ENCODE measurements around the gene DGKH. TPM values are rescaled to one million over a fixed set of nuclear protein-coding genes. Genes with fewer than 3 reads are reported as not detected.

The DGKH gene
- total and polyA plus RNA-seq, 7 donors = 0.42 to 4.6 (median 2.1) TPM

- ATAC-seq = no peak
These were observed 23.4 kb downstream of the DGKH start for GRCh38 chr13:42071672-42072419.

GRCh38 chr13:42073683-42074082, 25.2 kb downstream of the DGKH start:
- WGBS, 3 donors = 54 to 55% (median 54%) methylated on average over 3 of the region's 3 CpGs

More at GRCh38 chr13:42071672-42072419, 23.4 kb downstream of the DGKH start:
- no peak overlapping the region for H3K4me3 ChIP-seq
- DNase-seq = no peak
- intact Hi-C loops (cut with DNase I) = no loop called here
- no peaks in the 10 kb centered on the region for H3K36me3 ChIP-seq (ENCODE audit: insufficient read depth in 1 of 2, low read depth in 1 of 2)
- no peak for TF ChIP-seq CTCF (IDR thresholded peaks at IDR 0.05)
- H3K27ac ChIP-seq = no peak overlapping the region
- no peaks in the 10 kb centered on the region for H3K9me3 ChIP-seq
- WGBS, 3 donors = 85 to 92% (median 88%) methylated on average over 12 of the region's 12 CpGs
- no peaks in the 10 kb centered on the region for H3K27me3 ChIP-seq (ENCODE audit: insufficient read depth in 3 of 3, low read length in 2 of 3)
- no peaks in the 10 kb centered on the region for H3K4me1 ChIP-seq

GRCh38 chr13:42075517-42075916, 27.1 kb downstream of the DGKH start:
- Histone ChIP-seq H3K9me3 (no peaks in the 10 kb centered on the region), H3K4me1 (no peaks in the 10 kb centered on the region), H3K4me3 (no peak overlapping the region), H3K27ac (no peak overlapping the region), H3K27me3 (ENCODE audit: insufficient read depth in 3 of 3, low read length in 2 of 3) (no peaks in the 10 kb centered on the region), H3K36me3 (ENCODE audit: insufficient read depth in 1 of 2, low read depth in 1 of 2) (no peaks in the 10 kb centered on the region)
- no peak for ATAC-seq
- TF ChIP-seq CTCF (IDR thresholded peaks at IDR 0.05) = no peak
- intact Hi-C loops (cut with DNase I) = no loop called here
- no peak for DNase-seq

More at GRCh38 chr13:42073683-42074082, 25.2 kb downstream of the DGKH start:
- no peak for TF ChIP-seq CTCF (IDR thresholded peaks at IDR 0.05)
- H3K27me3 ChIP-seq (ENCODE audit: insufficient read depth in 3 of 3, low read length in 2 of 3) = no peaks in the 10 kb centered on the region
- no peak for DNase-seq
- H3K9me3 ChIP-seq = no peaks in the 10 kb centered on the region
- no peak overlapping the region for H3K27ac ChIP-seq
- H3K4me1 ChIP-seq = no peaks in the 10 kb centered on the region
- intact Hi-C loops (cut with DNase I) = no loop called here
- no peak overlapping the region for H3K4me3 ChIP-seq
- ATAC-seq = no peak
- H3K36me3 ChIP-seq (ENCODE audit: insufficient read depth in 1 of 2, low read depth in 1 of 2) = no peaks in the 10 kb centered on the region

- Histone ChIP-seq H3K27ac (no peak overlapping the region), H3K9me3 (no peaks in the 10 kb centered on the region), H3K4me1 (no peaks in the 10 kb centered on the region), H3K4me3 (no peak overlapping the region), H3K27me3 (ENCODE audit: insufficient read depth in 3 of 3, low read length in 2 of 3) (no peaks in the 10 kb centered on the region), H3K36me3 (ENCODE audit: insufficient read depth in 1 of 2, low read depth in 1 of 2) (no peaks in the 10 kb centered on the region)
- TF ChIP-seq CTCF (IDR thresholded peaks at IDR 0.05) = no peak
- DNase-seq = no peak
- WGBS, 3 donors = 36 to 63% (median 59%) methylated on average over 3 of the region's 3 CpGs
- no peak for ATAC-seq
- intact Hi-C loops (cut with DNase I) = no loop called here
These were observed 27.9 kb downstream of the DGKH start for GRCh38 chr13:42076309-42076713.

Measured in psoas muscle (tissue), 8 donors.